Measurements from ENCODE around the gene SOX15. TPM values are rescaled to one million over a fixed set of nuclear protein-coding genes. Genes with fewer than 3 reads are reported as not detected.

The SOX15 gene
- total RNA-seq, 1 donor from 2014 or later = 3.4 TPM

DNA sequence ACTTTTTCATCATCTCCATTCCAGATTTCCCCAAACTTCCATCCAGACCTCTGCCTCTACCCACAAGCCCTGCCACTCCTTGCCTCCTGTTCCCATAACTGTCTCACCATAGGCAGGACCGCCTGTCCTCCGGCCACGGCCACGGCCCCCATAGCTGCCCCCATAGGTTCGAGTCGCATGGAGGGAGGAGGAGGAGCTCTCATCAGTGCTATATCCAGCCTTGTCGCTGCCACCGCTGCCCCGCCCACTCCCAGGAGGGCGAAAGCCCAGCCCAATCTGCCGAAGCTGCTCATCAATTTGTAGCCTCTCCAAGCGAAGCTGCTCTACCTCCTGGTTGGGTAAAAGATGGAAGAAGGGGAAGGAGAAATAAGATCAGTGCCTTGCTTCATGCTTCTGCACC, 3.4 kb upstream of the SOX15 start:
- no peak for DNase-seq (ENCODE audit: low read depth)
- H3K27me3 ChIP-seq (ENCODE audit: control insufficient read depth, insufficient read depth, low read length) = no peaks in the 10 kb centered on the region
- no peak overlapping the region for H3K4me3 ChIP-seq (ENCODE audit: low read depth, low read length)
- peaks cover 5% of the 10 kb centered on the region for H3K36me3 ChIP-seq (ENCODE audit: control insufficient read depth, insufficient read depth, low read length)
- TF ChIP-seq, protein P1, sequence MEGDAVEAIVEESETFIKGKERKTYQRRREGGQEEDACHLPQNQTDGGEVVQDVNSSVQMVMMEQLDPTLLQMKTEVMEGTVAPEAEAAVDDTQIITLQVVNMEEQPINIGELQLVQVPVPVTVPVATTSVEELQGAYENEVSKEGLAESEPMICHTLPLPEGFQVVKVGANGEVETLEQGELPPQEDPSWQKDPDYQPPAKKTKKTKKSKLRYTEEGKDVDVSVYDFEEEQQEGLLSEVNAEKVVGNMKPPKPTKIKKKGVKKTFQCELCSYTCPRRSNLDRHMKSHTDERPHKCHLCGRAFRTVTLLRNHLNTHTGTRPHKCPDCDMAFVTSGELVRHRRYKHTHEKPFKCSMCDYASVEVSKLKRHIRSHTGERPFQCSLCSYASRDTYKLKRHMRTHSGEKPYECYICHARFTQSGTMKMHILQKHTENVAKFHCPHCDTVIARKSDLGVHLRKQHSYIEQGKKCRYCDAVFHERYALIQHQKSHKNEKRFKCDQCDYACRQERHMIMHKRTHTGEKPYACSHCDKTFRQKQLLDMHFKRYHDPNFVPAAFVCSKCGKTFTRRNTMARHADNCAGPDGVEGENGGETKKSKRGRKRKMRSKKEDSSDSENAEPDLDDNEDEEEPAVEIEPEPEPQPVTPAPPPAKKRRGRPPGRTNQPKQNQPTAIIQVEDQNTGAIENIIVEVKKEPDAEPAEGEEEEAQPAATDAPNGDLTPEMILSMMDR (IDR thresholded peaks at IDR 0.05; ENCODE audit: insufficient read depth, low read length, poor library complexity, severe bottlenecking) = no peak

DNA sequence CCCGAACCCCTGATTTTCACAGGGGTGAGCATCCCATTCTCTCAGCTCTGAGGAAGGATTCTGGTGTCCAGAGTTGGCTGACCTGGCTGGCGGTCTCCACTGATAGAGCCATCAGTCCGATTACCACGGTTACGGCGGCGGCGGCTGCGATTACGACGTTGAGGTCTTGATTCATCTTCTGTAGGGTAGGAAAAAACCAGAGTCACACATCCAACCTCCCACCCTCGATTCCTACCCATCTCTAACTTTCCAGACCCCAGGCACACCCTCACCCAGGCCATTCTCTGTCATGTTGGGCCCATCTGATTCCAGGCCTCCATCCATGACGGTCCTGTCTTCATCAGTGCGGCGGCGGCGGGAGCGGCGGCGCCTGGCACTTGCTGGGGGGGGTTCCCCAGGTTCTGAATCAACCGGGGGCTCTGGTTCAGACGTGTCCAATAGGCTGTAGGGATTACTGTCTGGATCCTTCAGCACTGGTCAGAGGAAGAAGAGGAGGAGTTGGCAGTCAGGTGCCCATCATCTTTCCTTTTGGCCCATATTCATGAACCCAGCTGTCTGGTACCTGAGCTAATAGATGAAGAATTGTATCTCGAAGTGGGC, 2.6 kb upstream of the SOX15 start:
- TF ChIP-seq, protein P1 (IDR thresholded peaks at IDR 0.05; ENCODE audit: insufficient read depth, low read length, poor library complexity, severe bottlenecking) = no peak
- H3K4me3 ChIP-seq (ENCODE audit: low read depth, low read length) = no peak overlapping the region
- H3K27me3 ChIP-seq (ENCODE audit: control insufficient read depth, insufficient read depth, low read length) = no peaks in the 10 kb centered on the region
- DNase-seq (ENCODE audit: low read depth) = no peak
- peaks cover 5% of the 10 kb centered on the region for H3K36me3 ChIP-seq (ENCODE audit: control insufficient read depth, insufficient read depth, low read length)

DNA sequence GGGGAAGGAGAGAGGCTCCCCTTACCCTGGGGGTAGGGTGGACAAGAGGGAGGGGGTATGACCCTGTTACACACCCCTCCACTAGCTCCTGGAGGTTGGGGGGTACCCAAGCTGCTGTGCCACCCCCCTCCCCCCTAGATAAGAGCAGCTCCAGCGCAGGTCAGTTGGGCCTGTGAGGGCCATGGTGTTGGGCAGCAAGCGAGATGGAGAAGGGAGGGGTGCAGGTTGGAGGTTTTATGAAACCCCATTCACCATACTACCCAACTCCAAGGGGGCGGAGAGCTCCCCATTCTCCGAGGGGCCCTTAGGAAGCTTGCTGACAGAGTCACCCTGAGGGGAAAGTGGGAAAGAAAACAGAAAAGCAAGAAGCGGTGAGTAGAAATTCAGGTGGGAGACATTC, 1.7 kb upstream of the SOX15 start:
- Histone ChIP-seq H3K27me3 (ENCODE audit: control insufficient read depth, insufficient read depth, low read length) (no peaks in the 10 kb centered on the region), H3K4me3 (ENCODE audit: low read depth, low read length) (no peak overlapping the region), H3K36me3 (ENCODE audit: control insufficient read depth, insufficient read depth, low read length) (peaks cover 5% of the 10 kb centered on the region)
- DNase-seq (ENCODE audit: low read depth) = no peak
- TF ChIP-seq, protein P1 (IDR thresholded peaks at IDR 0.05; ENCODE audit: insufficient read depth, low read length, poor library complexity, severe bottlenecking) = no peak

DNA sequence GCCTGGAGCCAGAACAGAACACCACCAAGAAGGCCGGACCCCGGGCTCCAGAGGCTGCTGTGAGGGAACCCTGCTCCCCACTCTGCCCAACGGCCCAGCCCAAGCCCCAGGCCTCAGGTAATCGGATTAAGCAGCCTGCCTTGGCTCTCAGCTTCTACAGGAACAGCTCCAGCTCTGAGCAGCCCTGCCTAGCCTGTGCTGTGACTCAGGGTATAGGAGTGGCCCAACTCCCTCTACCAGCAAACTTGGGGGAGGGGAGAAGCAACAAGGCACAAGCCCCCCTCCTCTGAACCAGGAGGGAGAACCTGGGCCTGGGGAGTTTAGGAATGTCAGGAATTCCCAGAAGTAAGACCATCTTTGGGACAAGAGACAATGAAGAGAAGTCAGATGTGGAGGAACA, 849 bp upstream of the SOX15 start:
- peaks cover 8% of the 10 kb centered on the region for H3K36me3 ChIP-seq (ENCODE audit: control insufficient read depth, insufficient read depth, low read length)
- H3K4me3 ChIP-seq (ENCODE audit: low read depth, low read length) = no peak overlapping the region
- no peak for DNase-seq (ENCODE audit: low read depth)
- TF ChIP-seq, protein P1 (IDR thresholded peaks at IDR 0.05; ENCODE audit: insufficient read depth, low read length, poor library complexity, severe bottlenecking) = no peak
- H3K27me3 ChIP-seq (ENCODE audit: control insufficient read depth, insufficient read depth, low read length) = no peaks in the 10 kb centered on the region

DNA sequence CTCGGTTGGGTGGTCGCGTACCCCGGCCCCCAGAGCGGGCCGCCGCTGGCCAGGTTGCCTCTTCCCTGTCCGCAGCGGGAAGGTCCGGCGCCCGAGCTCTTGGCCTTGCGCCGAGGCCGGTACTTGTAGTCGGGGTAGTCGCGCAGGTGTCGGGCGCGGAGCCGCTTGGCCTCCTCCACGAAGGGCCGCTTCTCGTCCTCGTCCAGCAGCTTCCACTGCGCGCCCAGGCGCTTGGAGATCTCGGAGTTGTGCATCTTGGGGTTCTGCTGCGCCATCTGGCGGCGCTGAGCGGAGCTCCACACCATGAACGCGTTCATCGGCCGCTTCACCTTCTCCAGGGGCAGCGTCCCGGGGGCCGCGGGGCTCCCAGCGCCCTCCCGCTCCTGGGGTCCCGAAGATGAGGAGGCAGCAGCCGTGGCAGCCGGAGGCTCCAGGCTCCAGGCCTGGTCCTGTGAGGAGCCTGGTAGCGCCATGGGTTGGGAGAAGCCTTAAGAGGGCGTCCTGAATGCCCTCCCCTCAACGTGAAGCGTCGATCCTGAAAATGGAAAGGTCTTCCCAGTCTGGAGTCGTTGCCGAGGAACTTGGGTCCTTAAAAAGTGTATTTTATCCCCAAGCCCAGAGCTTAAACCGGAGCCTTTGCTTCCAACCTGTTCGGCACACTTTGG, 558 bp downstream of the SOX15 start:
- H3K4me3 ChIP-seq (ENCODE audit: low read depth, low read length) = peak overlapping the region; percentile 19
- no peak for DNase-seq (ENCODE audit: low read depth)
- H3K27me3 ChIP-seq (ENCODE audit: control insufficient read depth, insufficient read depth, low read length) = no peaks in the 10 kb centered on the region
- TF ChIP-seq, protein P1 (IDR thresholded peaks at IDR 0.05; ENCODE audit: insufficient read depth, low read length, poor library complexity, severe bottlenecking) = peak; percentile 88
- peaks cover 9% of the 10 kb centered on the region for H3K36me3 ChIP-seq (ENCODE audit: control insufficient read depth, insufficient read depth, low read length)
